ENCODE results near the gene GRPEL1. TPM values are rescaled to one million over a fixed set of nuclear protein-coding genes. Genes with fewer than 3 reads are reported as not detected.
"Not testable (repeated sequence)": the region's sequence is repeated elsewhere in the genome, so short reads cannot be mapped to it uniquely, and the experiment has no call there.

Gene GRPEL1
- total RNA-seq, 1 donor from 2014 or later = 48.0 TPM

DNA sequence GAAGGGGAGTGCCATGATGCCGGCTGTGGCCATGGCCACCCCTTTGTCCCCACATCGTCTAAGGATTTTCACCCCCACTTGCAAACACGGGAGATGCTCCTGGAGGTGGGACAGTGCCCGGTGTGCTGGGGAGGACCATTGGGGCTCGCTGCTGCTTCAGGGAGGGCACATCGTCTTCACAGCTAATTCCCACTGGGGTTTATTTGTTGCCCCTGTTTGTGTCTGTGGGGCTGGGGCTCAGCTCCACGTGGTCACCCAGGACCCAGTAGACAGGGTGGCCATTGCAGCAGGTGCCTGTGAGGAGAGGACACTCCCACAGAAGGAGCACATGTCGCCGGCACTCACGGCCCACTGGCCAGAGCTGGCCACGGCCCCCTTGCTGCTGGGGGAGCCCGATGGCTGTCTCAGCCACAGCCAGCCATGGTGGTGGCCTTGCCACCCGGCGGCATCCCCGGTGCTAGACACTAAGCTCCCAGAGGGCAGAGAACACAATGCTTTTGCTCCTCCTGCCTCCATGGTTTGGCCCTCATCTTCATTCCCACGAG, 27.8 kb upstream of the GRPEL1 start:
- intact Hi-C loops (cut with micrococcal nuclease) = no loop called here

DNA sequence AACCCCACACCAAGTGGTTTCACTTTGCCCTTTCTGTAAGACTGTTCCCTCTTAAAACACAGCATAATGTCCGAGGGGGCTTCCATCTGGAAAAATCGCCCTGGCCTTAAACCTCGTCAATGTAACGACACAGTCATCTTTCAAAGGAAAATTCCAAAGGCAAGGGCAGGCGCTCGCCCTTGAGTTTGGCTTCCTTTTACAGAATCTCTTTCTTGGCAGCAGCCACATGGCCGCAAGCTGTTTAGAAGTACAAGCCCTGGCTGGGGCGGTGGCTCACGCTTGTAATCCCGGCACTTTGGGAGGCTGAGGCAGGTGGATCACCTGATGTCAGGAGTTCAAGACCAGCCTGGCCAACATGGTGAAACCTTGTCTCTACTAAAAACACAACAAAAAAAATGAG, 27.1 kb upstream of the GRPEL1 start:
- intact Hi-C loops (cut with micrococcal nuclease) = no loop called here

DNA sequence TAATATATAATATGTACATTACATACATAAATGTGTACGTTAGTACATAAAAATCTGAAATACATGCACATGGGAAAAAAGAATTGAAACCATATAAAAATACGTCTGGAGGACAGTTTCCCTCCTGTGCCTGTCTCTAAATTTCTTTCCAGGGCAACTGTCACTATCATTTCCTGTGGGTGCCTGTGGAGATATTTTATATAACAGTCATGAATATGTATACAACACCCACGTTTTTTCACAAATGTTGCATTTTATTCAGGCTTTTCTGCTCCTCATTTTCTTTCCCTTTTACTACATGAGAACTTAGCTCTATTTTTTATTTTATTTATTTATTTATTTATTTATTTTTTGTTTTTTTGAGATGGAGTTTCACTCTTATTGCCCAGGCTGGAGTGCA, 24.2 kb upstream of the GRPEL1 start:
- intact Hi-C loops (cut with micrococcal nuclease) = no loop called here

DNA sequence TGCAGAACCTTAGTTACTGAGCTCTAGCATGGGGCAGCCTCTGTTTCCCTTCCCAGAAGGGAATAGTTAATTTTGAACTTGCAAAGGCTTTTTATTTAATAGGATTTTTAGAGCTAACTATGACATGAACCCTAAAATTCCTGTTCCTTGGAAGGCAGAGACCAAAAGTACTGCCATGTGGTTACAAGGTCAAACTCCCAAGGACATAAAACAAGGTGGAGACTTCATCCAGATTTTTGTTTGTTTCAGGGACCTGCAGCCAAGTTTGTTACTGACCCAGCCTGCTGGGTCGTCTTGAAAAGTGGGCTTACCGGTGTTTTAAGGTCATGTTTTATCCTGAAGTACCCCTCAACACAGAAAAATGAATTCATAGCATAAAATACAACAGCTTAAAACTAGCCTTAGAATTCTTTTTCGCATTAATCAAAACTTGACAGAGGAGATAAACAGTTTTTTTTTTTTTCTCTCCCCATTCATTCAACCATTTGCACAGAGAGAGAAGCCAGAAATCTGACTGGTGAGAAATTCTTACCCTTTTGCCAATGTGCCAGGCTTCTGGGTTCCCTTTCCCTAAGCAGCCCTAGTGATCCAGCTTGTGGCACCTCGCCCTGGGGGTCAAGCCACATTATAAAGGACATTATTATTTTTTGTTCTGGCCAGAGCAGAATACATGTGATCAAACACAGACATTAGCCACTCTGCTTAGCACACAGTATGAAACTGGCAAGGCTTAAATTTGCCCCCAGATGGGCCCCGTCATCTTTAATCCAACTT, 21.5 kb upstream of the GRPEL1 start:
- intact Hi-C loops (cut with micrococcal nuclease) = no loop called here

DNA sequence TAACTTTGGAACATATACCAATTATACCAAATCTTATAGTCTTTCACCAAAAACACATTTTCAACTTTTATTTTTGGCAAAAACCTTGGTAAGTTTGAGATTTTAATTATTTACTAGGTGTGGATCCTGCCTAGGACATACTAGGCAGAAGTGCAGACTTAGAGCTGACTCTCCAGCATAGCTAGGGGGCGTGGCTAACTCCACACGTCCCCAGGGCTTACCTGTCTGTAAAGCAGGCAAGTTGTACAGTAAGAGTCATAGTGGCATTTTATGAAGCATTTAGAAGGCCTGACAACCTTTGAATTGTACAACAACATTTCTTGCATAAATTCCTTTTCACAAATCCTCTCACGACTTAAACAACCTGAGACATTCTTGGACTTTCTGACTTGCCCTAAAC, 19.2 kb upstream of the GRPEL1 start:
- intact Hi-C loops (cut with micrococcal nuclease) = no loop called here

DNA sequence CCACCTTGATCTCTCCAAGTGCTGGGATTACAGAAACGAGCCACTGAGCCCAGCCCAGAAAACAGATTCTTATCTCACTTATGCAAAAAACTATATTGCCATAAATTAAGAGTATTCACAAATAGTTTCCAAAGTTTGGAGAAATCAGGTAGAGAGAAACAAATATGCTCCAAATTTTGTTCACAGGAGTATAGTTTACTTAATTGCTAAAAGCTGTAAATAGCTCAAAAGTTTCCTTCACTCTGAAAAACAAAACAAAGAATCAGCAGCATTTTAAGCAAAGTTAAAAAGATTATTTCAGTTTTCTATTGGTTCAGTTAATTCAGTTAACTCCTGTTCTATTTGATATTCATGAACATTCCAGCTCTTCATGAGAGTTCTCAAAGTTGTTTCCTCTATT, 18.5 kb upstream of the GRPEL1 start:
- intact Hi-C loops (cut with micrococcal nuclease) = no loop called here

DNA sequence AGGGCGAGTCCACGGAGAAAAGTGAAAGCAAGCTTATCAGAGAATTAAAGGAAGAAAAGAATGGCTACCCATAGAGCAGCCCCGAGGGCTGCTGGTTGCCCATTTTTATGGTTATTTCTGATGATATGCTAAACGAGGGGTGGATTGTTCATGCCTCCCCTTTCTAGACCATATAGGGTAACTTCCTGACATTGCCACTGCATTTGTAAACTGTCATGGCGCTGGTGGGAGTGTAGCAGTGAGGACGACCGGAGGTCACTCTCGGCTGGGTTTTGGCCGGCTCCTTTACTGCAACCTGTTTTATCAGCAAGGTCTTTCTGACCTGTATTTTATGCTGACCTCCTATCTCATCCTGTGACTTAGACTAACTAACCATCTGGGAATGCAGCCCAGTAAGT, 16.7 kb upstream of the GRPEL1 start:
- intact Hi-C loops (cut with micrococcal nuclease) = not testable (repeated sequence)

DNA sequence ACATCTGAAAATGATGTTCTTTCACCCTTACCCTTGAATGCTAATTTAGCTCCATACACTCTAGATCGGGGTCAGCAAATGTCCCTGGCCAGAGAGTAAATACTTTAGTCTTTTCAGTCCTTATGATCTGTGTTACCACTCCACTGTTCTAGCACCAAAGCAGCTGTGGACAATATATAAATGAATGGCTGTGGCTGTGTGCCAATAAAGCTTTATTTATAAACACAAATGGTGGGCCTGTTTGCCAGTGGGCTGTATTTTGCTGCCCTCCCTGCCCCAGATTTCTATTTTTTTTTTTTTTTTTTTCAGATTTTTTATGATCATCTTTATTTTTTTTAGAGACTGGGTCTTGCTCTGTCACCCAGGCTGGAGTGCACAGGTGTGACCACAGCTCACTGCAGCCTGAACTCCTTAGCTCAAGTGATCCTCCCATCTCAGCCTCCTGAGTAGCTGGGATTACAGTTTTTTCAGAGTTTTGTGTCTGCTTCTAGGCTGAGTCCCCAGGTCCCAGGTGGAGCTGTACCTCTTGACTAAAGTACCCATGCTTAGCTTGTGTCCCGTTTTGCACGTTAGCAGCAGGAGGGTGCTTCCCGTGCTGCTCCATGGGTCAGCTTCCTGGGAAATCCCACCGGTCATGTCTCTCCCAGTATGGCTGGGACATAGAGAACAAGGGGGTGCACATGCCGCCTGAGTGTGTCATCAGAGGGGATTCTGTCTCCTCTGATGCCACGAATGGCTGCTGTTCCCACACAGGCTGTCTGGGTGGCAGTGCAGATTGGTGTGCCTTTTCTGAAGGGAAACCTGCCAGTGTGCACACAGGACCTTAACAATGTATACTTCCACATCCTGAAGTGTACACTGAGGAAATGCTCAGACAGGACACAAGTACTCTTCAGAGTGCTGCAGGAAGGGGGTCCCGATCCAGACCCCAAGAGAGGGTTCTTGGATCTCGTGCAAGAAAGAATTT, 16.0 kb upstream of the GRPEL1 start:
- intact Hi-C loops (cut with micrococcal nuclease) = no loop called here

DNA sequence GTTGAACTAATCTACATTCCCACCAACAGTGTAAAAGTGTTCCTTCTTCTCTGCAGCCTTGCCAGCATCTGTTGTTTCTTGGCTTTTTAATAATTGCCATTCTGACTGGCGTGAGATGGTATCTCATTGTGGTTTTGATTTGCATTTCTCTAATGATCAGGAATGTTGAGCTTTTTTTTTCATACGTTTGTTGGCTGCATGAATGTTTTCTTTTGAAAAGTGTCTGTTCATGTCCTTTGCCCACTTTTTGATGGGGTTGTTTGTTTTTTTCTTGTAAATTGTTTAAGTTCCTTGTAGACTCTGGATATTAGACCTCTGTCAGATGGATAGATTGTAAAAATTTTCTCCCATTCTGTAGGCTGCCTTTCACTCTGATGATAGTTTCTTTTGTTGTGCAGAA, 12.0 kb upstream of the GRPEL1 start:
- intact Hi-C loops (cut with micrococcal nuclease) = not testable (repeated sequence)

DNA sequence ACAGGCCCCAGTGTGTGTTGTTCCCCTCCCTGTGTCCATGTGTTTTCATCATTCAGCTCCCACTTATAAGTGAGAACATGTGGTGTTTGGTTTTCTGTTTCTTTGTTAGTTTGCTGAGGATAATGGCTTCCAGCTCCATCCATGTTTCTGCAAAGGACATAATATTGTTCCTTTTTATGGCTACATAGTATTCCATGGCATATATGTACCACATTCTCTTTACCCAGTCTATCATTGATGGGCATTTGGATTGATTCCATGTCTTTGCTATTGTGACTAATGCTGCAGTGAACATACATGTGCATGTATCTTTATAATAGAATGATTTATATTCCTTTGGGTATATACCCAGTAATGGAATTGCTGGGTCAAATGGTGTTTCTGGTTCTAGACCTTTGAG, 11.6 kb upstream of the GRPEL1 start:
- intact Hi-C loops (cut with micrococcal nuclease) = not testable (repeated sequence)

DNA sequence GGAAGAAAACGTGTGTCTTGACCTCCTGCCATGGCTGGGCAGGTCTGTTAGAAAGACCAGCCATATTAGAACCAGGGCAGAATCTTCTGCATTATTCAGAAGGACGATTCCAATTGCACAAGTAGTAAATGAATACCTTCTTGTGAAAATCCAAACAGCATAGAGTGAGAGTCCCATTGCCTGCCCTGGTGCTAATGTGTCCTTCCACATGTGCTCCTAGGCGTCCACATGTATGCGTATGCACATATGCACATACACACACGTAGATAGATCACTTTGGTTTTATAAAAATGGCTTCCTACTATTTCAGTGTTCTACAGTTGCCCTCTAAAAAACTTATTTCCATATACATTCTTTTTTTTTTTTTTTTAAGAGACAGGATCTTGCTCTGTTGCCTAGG, 10.2 kb upstream of the GRPEL1 start:
- intact Hi-C loops (cut with micrococcal nuclease) = no loop called here

DNA sequence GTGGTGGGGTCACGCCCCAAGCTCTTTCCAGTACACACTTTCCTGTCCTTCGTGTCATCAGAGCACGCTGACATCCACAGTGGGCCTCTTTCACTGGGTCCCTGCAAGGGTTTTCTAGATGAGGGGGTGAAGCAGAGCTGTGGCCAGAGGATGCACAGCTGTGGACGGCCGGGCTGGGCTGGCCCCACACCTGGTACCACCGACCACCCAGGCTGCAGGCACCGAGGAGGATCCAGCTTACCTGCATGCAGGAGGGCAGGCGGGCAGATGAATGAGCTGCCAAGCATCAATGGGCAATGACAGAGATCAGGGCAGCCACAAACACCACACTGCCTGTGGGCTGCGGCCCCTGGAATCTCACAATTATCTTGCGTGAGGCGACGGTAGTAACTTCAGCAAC, 9.5 kb upstream of the GRPEL1 start:
- intact Hi-C loops (cut with micrococcal nuclease) = no loop called here

DNA sequence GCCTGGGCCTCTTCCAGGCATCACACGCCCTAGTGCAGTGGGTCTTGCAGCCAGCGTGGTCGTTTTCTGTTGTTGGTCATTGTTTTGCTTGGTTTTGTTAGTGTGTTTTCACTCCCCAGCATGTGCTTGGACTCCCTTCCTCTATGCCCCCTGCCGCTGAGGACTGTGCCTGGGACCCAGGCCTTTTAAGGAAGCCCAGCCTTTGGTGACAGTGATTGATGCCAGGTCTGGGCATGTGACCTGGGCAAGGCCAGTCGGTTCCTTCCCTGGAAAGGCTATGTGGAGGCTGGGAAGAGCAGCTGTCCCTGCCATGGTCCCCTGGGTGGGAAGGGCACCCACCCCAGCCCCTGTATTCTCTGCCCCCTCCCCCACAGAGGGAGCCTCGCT, 8.8 kb upstream of the GRPEL1 start:
- intact Hi-C loops (cut with micrococcal nuclease) = no loop called here

DNA sequence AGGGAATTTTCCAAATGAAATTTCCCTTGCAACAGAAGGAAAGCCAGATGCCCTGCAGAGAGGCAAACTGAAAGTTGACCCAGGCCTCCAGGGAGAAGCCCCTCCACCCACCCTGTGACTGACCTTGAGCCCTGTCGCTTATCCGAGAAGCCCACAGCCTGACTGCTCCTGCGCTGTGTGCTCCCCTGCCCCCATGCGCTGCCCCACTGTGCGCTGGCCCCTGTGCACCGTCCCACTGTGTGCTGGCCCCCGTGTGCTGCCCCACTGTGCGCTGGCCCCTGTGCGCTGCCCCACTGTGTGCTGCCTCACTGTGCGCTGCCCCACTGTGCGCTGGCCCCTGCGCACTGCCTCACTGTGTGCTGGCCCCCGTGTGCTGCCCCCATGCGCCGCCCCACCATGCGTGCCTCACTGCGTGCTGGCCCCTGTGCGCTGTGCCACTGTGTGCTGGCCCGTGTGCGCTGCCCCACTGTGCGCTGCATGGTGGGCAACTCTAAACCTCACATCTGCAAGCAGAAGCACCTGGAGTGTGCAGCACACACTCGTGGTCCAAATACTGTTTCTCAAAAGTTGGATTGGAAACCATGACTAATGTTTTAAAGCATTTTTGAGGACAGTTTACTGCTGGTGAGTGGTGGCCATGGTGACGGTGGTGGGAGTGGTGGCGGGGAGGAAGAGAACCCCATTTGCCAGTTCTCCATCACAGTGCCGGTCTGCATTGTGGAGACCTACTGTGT, 8.3 kb upstream of the GRPEL1 start:
- intact Hi-C loops (cut with micrococcal nuclease) = no loop called here

DNA sequence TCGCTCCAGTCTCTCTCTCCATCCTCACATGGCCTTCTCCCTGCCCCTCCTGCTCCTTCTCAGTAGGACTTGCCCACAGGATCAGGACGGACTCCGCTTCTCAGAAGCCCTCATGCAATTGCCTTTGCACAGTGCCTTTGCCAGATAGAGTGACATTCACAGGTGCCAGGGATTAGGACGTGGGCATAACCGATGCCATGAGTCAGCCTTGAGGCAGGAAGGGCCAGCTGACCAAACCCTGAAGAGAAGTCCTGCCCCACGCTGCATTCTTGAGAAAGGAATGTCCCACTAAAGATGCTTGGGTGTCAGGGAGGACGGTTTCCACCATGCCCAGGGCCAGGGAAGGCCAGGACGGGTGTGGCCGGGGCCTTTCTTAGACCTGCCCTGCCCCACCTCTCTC, 6.6 kb upstream of the GRPEL1 start:
- intact Hi-C loops (cut with micrococcal nuclease) = no loop called here

DNA sequence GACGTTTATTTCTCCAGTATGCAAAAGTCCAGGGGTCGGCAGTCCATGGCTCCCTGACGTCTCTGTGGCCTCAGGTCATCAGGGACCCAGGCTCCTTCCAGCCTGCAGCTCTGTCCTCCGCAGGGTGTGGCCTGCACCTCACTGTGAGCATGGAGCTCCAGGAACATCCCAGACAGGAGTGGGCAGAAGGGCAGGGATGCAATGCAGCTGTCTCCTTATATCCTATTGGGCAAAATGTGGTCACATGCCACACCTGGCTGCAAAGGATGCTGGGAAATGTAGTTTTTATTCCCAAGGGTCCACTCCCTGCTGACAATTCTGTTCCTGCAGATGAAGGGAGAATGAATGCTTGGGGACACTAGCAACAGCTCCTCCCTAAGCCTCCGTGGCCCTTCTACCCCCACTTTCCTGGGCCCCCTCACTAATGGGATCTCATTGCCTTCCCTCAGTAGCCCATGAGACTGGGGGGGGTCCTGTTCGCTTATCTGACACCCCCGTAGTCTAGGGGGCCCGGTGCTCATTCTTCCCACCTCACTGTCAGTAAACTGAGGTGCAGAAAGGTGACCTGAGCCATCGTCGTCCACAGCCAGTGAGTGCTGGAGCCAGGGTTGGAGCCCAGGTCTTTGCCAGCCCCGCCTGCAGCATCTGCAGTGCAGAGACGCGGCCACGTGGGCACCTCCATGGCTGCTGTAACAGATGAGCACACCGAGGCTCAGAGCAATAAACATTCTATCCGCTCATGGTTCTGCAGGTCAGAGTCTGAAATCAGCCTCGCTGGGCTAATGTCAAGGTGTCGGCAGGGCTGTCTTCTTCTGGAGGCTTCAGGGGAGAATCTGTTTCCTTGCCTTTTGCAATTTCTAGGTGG, 5.9 kb upstream of the GRPEL1 start:
- intact Hi-C loops (cut with micrococcal nuclease) = no loop called here

DNA sequence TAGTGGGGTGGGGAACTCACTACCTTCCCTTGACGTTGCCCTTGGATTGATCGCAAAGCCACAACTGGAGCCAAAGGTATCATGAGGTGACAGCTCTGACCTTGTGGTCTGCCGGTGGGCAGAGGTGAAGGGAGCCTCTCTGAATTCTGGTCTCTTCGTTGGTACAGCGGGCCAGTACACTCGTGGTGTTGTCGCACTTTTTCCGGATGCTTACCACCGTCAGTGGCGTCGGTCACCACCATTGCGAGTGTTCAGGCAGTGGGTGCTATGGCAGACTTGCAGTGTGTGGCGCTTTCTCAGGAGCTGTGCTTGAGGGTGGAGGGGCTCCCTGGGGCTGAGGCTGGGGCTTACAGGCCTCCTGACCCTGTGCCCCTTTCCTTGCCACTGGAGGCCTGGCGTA, 5.2 kb upstream of the GRPEL1 start:
- intact Hi-C loops (cut with micrococcal nuclease) = no loop called here

DNA sequence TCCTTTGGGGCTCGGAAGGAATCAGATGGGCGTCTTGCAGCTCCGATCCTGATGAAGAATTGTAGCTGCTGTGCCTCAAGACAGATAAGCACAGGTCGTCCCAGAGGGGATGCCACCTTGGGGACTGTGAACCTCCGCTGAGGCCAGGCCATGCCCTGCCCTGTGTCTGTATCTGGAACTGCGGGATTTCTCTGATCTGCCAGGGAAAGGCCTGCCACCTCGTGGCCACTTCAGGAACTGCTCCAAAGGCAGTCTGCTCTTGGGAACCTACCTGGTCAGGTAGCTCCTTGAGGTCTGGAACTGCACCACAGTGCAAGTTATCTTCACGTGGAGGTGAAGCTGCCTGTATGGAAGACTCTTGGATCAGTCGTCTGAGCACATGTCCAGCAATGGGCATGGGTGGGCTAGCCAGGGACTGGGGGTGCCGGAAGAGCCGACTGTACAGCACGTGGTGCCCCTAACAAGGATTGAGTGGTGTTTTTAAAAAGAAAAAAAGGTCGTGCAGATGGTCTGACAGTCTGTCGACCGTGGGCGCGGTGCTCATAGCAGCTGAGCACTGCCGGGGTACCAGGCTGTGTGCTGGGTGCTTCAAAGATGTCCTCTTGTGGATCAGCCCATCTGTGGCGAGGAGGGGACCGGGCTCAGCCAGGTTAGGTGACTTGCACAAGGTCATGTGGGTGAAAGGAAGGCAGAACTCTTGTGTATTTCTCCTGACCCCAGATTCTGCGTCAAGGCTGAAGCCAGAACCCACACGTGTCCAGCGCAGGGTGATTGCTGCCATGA, 3.1 kb upstream of the GRPEL1 start:
- intact Hi-C loops (cut with micrococcal nuclease) = loop anchor here (1.0 kb wide), 2 partner anchors 97 to 351 kb away; no protein-coding TSS in a partner anchor

DNA sequence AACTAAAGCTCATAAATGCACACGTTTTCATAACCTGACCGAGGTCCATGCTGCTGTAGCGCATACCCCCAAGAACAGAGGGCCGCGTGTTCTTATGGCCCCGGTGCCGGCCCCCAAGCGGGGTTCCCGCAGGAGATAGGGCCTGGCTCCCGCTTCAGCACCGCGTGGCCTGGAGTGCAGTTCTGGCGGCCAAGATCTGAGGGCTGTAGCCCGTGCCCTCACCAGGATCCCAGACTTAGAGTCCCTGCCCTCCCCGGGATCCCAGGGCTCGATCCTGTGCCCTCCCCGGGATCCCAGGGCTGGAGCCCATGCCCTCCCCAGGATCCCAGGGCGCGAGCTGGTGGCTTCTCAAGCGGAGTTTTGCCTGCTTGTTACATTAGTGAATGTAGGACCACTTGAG, 1.0 kb upstream of the GRPEL1 start:
- intact Hi-C loops (cut with micrococcal nuclease) = loop anchor here (1.0 to 2.0 kb wide), 10 partner anchors 26 to 800 kb away; partner anchors contain the start of genes BLOC1S4, KIAA0232, MRFAP1 and MRFAP1L1

All from T-helper 2 cell treated with Interferon-gamma antibody and Interleukin-4, amounts not matched to agents 100 ng/mL and 5 ng/mL, for 36 hours (primary cell).